Stomach smooth muscle (tissue), 2 donors: ENCODE data around the gene RNU6-1.

Experiments
- H3K27ac ChIP-seq: one replicate; pipeline ENCODE4 v1.7.0; 2013; ENCODE audit warnings: mild to moderate bottlenecking, low read length, inconsistent platforms
- H3K27me3 ChIP-seq, 2 donors: one replicate each; pipeline ENCODE4 v1.7.0; 2013; ENCODE audit warnings: low read length in 2 of 2; ENCODE audit not compliant: insufficient read depth in 2 of 2, control insufficient read depth in 1 of 2
- H3K36me3 ChIP-seq, 2 donors: one replicate each; pipeline ENCODE4 v1.7.0; 2013; ENCODE audit warnings: low read length in 2 of 2; ENCODE audit not compliant: control insufficient read depth in 2 of 2, insufficient read depth in 2 of 2
- H3K4me1 ChIP-seq: one replicate; pipeline ENCODE4 v1.7.0; 2013; ENCODE audit warnings: low read length; ENCODE audit not compliant: control insufficient read depth, insufficient read depth
- H3K4me3 ChIP-seq, 2 donors: one replicate each; pipeline ENCODE4 v1.7.0; 2013; ENCODE audit warnings: low read length in 2 of 2
- H3K9ac ChIP-seq, 2 donors: one replicate each; pipeline ENCODE4 v1.7.0; 2013; ENCODE audit warnings: low read length in 2 of 2, mild to moderate bottlenecking in 1 of 2
- H3K9me3 ChIP-seq, 2 donors: one replicate each; pipeline ENCODE4 v1.7.0; 2013; ENCODE audit warnings: low read length in 2 of 2; ENCODE audit not compliant: control insufficient read depth in 2 of 2
- donor health status: healthy.
- donor health status: Pancreatic carcinoma.

Gene RNU6-1

GRCh38 chr15:67841513-67841762 lies 1.6 kb upstream of the RNU6-1 start:
- no peaks in the 10 kb centered on the region for H3K9me3 ChIP-seq
- H3K4me3 ChIP-seq, result peak overlapping the region; percentile 88 to 97
- peaks cover 21% of the 10 kb centered on the region for H3K4me1 ChIP-seq
- peak overlapping the region in 1 of 2 donors; percentile 90 for H3K9ac ChIP-seq
- H3K27me3 ChIP-seq, result no peaks in the 10 kb centered on the region
- H3K36me3 ChIP-seq, result no peaks in the 10 kb centered on the region
- H3K27ac ChIP-seq, result peak overlapping the region; percentile 96

GRCh38 chr15:67840749-67841512 lies 1.1 kb upstream of the RNU6-1 start:
- Histone ChIP-seq H3K27me3 (peaks cover 3 to 4% of the 10 kb centered on the region in 2 donors), H3K4me3 (peak overlapping the region; percentile 88 to 97), H3K4me1 (peaks cover 25% of the 10 kb centered on the region), H3K36me3 (no peaks in the 10 kb centered on the region), H3K9me3 (no peaks in the 10 kb centered on the region), H3K9ac (peak overlapping the region; percentile 90 to 97), H3K27ac (peak overlapping the region; percentile 96)

GRCh38 chr15:67839499-67839928 lies 331 bp downstream of the RNU6-1 start:
- Histone ChIP-seq H3K27ac (peak overlapping the region; percentile 96), H3K4me3 (peak overlapping the region; percentile 88 to 97), H3K36me3 (no peaks in the 10 kb centered on the region), H3K4me1 (peaks cover 39% of the 10 kb centered on the region), H3K9ac (peak overlapping the region; percentile 90 to 97), H3K27me3 (peaks cover 16 to 18% of the 10 kb centered on the region in 2 donors), H3K9me3 (no peaks in the 10 kb centered on the region)

GRCh38 chr15:67838789-67839332 lies 984 bp downstream of the RNU6-1 start:
- H3K9ac ChIP-seq, result peak overlapping the region in 1 of 2 donors; percentile 16
- H3K4me3 ChIP-seq, result peak overlapping the region; percentile 18 to 97
- H3K27me3 ChIP-seq, result peaks cover 21 to 25% of the 10 kb centered on the region in 2 donors
- peaks cover 45% of the 10 kb centered on the region for H3K4me1 ChIP-seq
- H3K9me3 ChIP-seq, result no peaks in the 10 kb centered on the region
- no peaks in the 10 kb centered on the region for H3K36me3 ChIP-seq
- H3K27ac ChIP-seq, result peak overlapping the region; percentile 11

GRCh38 chr15:67836955-67837354 lies 2.9 kb downstream of the RNU6-1 start:
- no peaks in the 10 kb centered on the region for H3K36me3 ChIP-seq
- H3K9ac ChIP-seq, result peak overlapping the region in 1 of 2 donors; percentile 13
- no peak overlapping the region for H3K4me3 ChIP-seq
- no peaks in the 10 kb centered on the region for H3K9me3 ChIP-seq
- peaks cover 54% of the 10 kb centered on the region for H3K4me1 ChIP-seq
- no peak overlapping the region for H3K27ac ChIP-seq
- H3K27me3 ChIP-seq, result peaks cover 40 to 44% of the 10 kb centered on the region in 2 donors

- H3K27me3 ChIP-seq, result peaks cover 43 to 47% of the 10 kb centered on the region in 2 donors
- H3K36me3 ChIP-seq, result no peaks in the 10 kb centered on the region
- H3K9me3 ChIP-seq, result no peaks in the 10 kb centered on the region
- H3K4me1 ChIP-seq, result peaks cover 53% of the 10 kb centered on the region
- H3K4me3 ChIP-seq, result peak overlapping the region in 1 of 2 donors; percentile 64
- no peak overlapping the region for H3K27ac ChIP-seq
- no peak overlapping the region for H3K9ac ChIP-seq
Measured at GRCh38 chr15:67836477-67836876, 3.4 kb downstream of the RNU6-1 start.

- Histone ChIP-seq H3K27ac (no peak overlapping the region), H3K27me3 (peaks cover 47 to 51% of the 10 kb centered on the region in 2 donors), H3K9me3 (no peaks in the 10 kb centered on the region), H3K9ac (peak overlapping the region; percentile 5 to 35), H3K4me3 (peak overlapping the region; percentile 60 to 64), H3K4me1 (peaks cover 49% of the 10 kb centered on the region), H3K36me3 (no peaks in the 10 kb centered on the region)
Measured at GRCh38 chr15:67836134-67836455, 3.8 kb downstream of the RNU6-1 start.

GRCh38 chr15:67835297-67836133 lies 4.3 kb downstream of the RNU6-1 start:
- Histone ChIP-seq H3K36me3 (no peaks in the 10 kb centered on the region), H3K4me1 (peaks cover 47% of the 10 kb centered on the region), H3K4me3 (peak overlapping the region; percentile 60 to 64), H3K9me3 (no peaks in the 10 kb centered on the region), H3K27ac (no peak overlapping the region), H3K9ac (peak overlapping the region; percentile 5 to 35), H3K27me3 (peaks cover 53 to 57% of the 10 kb centered on the region in 2 donors)

- peaks cover 46% of the 10 kb centered on the region for H3K4me1 ChIP-seq
- no peaks in the 10 kb centered on the region for H3K36me3 ChIP-seq
- H3K9me3 ChIP-seq, result no peaks in the 10 kb centered on the region
- H3K27me3 ChIP-seq, result peaks cover 58 to 65% of the 10 kb centered on the region in 2 donors
- H3K4me3 ChIP-seq, result peak overlapping the region; percentile 60 to 64
- no peak overlapping the region for H3K27ac ChIP-seq
- no peak overlapping the region for H3K9ac ChIP-seq
Measured at GRCh38 chr15:67834581-67835296, 5.1 kb downstream of the RNU6-1 start.

- H3K36me3 ChIP-seq, result no peaks in the 10 kb centered on the region
- peaks cover 37% of the 10 kb centered on the region for H3K4me1 ChIP-seq
- H3K9ac ChIP-seq, result no peak overlapping the region
- H3K9me3 ChIP-seq, result no peaks in the 10 kb centered on the region
- no peak overlapping the region for H3K27ac ChIP-seq
- peak overlapping the region in 1 of 2 donors; percentile 64 for H3K4me3 ChIP-seq
- H3K27me3 ChIP-seq, result peaks cover 65 to 73% of the 10 kb centered on the region in 2 donors
Measured at GRCh38 chr15:67833710-67834511, 5.9 kb downstream of the RNU6-1 start.
